ENCODE results near the gene LAMA2.

Gene LAMA2

DNA sequence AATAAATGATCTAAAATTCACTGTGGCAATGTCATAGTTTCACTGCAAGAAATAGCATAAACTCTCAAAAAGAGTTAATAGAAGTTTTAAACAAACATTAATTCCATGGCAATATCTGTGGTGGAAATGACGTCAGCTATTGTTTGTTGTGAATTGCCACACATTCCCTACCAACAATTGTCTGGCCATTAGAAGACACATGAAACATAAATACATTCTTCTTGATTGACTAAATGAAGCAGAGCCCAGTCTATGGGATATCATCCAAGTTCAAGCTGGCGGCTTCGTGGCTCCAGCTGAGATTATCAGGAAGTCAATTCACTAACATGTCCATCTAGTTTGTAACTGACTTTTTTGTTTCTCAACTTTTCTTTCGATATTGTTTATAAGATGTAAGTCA is 458.0 kb downstream of the LAMA2 start:
- TF ChIP-seq EZH2 (IDR thresholded peaks at IDR 0.05) (no peak), FOXP2 (optimal IDR thresholded peaks at IDR 0.05; ENCODE audit: control extremely low read depth, extremely low read length, insufficient read depth) (no peak), POLR2AphosphoS5 (IDR thresholded peaks at IDR 0.05; ENCODE audit: borderline replicate concordance, low read depth, low read length) (no peak)
- no peak overlapping the region for H3K27ac ChIP-seq
- no peak for DNase-seq (ENCODE audit: low read depth, low spot score)
- no peaks in the 10 kb centered on the region for H3K36me3 ChIP-seq (ENCODE audit: insufficient read depth, low read length)
- no peaks in the 10 kb centered on the region for H3K9me3 ChIP-seq (ENCODE audit: low read depth, low read length)
- H3K4me3 ChIP-seq: no peak overlapping the region
- H3K9ac ChIP-seq (ENCODE audit: insufficient read length): no peak overlapping the region

DNA sequence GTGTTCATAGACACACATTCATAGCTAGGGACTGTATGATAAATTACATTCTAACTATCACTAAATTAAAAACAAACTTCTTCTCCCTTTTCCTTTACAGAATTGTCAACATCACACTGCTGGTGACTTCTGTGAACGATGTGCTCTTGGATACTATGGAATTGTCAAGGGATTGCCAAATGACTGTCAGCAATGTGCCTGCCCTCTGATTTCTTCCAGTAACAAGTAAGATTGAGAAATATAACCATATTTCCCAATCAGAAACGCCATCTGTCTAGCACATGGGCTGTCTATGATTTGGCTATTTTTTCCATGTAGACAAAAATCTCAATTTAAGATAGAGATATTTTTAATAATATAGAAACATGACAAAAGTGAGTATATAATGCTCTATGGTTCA is 459.3 kb downstream of the LAMA2 start:
- TF ChIP-seq POLR2AphosphoS5 (IDR thresholded peaks at IDR 0.05; ENCODE audit: borderline replicate concordance, low read depth, low read length): no peak
- no peak for TF ChIP-seq FOXP2 (optimal IDR thresholded peaks at IDR 0.05; ENCODE audit: control extremely low read depth, extremely low read length, insufficient read depth)
- TF ChIP-seq EZH2 (IDR thresholded peaks at IDR 0.05): no peak
- no peak overlapping the region for H3K27ac ChIP-seq
- H3K4me3 ChIP-seq: no peak overlapping the region
- H3K9ac ChIP-seq (ENCODE audit: insufficient read length): no peak overlapping the region
- DNase-seq (ENCODE audit: low read depth, low spot score): no peak
- no peaks in the 10 kb centered on the region for H3K9me3 ChIP-seq (ENCODE audit: low read depth, low read length)
- no peaks in the 10 kb centered on the region for H3K36me3 ChIP-seq (ENCODE audit: insufficient read depth, low read length)

DNA sequence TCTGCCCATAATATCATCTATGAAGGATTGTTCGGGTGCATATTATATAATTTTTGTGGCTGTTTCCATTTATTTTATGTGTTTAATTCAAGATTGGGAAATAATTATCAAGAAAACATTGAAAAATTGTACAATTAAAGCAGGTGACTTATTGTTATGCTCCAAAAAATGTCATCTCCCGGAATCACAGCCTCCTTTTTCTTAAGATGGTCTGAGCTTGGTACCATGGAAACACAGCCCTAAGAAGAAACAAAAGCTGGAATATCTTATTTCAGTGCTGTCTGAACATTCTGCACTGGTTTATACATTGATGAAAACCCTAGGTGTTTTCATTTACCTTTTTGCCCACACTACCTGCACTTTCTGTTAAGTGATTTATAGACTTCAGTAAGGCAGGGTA is 459.9 kb downstream of the LAMA2 start:
- Histone ChIP-seq H3K4me3 (no peak overlapping the region), H3K9ac (ENCODE audit: insufficient read length) (no peak overlapping the region), H3K27ac (no peak overlapping the region), H3K9me3 (ENCODE audit: low read depth, low read length) (no peaks in the 10 kb centered on the region), H3K36me3 (ENCODE audit: insufficient read depth, low read length) (no peaks in the 10 kb centered on the region)
- DNase-seq (ENCODE audit: low read depth, low spot score): no peak
- no peak for TF ChIP-seq FOXP2 (optimal IDR thresholded peaks at IDR 0.05; ENCODE audit: control extremely low read depth, extremely low read length, insufficient read depth)
- no peak for TF ChIP-seq EZH2 (IDR thresholded peaks at IDR 0.05)
- no peak for TF ChIP-seq POLR2AphosphoS5 (IDR thresholded peaks at IDR 0.05; ENCODE audit: borderline replicate concordance, low read depth, low read length)

DNA sequence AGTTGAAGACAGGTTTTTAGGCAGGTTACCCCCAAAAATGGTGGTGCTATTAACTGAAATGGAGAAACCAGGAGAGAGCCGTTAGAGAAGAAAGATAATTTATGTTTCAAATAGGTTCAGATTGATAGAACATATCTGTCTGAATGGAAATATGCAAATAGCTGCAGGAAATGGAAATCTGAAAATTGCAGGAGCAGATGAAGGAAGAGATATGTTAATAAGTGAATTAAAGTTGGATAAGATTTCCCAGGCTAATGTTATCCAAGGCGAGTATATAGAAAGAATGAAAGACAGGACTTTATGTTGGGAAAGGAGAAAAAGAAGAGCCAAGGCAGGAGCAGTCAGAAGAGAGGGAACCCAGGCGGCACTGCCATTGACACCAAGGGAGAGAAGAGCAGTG is 461.4 kb downstream of the LAMA2 start:
- DNase-seq (ENCODE audit: low read depth, low spot score): no peak
- TF ChIP-seq POLR2AphosphoS5 (IDR thresholded peaks at IDR 0.05; ENCODE audit: borderline replicate concordance, low read depth, low read length) (no peak), EZH2 (IDR thresholded peaks at IDR 0.05) (no peak), FOXP2 (optimal IDR thresholded peaks at IDR 0.05; ENCODE audit: control extremely low read depth, extremely low read length, insufficient read depth) (no peak)
- H3K9ac ChIP-seq (ENCODE audit: insufficient read length): no peak overlapping the region
- no peak overlapping the region for H3K4me3 ChIP-seq
- no peak overlapping the region for H3K27ac ChIP-seq
- H3K9me3 ChIP-seq (ENCODE audit: low read depth, low read length): no peaks in the 10 kb centered on the region
- H3K36me3 ChIP-seq (ENCODE audit: insufficient read depth, low read length): no peaks in the 10 kb centered on the region

DNA sequence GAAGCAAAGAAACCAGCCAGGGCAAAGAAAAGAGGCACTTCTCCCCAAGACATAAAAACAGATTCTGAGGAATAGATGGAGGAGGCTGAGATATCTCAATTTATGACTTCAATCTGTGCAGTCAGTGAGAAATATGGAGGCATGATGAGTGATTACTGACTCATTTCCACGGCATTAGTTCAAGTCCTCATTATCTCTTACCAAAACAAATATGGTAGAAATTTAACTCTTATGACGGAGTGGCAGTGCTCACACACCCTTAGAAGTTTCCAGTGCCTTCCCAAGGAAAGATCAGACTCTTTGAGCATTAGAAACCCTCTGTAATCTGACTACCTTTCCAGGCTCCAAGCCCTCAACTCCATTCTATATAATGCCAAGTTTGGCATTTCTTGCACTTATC is 463.0 kb downstream of the LAMA2 start:
- H3K36me3 ChIP-seq (ENCODE audit: insufficient read depth, low read length): no peaks in the 10 kb centered on the region
- no peak overlapping the region for H3K4me3 ChIP-seq
- DNase-seq (ENCODE audit: low read depth, low spot score): no peak
- H3K27ac ChIP-seq: no peak overlapping the region
- H3K9ac ChIP-seq (ENCODE audit: insufficient read length): no peak overlapping the region
- no peaks in the 10 kb centered on the region for H3K9me3 ChIP-seq (ENCODE audit: low read depth, low read length)
- TF ChIP-seq FOXP2 (optimal IDR thresholded peaks at IDR 0.05; ENCODE audit: control extremely low read depth, extremely low read length, insufficient read depth): no peak

DNA sequence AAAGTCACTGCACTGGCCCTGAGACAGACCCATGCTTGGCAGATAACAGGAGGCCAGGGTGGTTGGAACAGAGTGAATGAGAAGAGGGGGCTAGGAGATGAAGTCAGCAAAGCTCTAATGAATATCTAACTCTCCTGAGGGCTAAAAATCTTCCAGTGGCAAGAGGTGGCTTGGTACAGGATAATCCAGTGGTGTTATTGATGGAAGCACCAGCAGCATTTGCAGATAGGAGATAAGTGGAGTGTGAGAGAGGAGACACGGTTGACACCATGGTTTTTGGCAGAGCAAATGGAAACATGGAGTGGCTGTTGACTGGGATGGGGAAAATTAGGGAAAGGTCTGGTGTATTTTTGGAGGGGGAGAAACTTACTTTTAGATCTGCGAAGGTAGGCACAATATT is 464.0 kb downstream of the LAMA2 start:
- no peak overlapping the region for H3K9ac ChIP-seq (ENCODE audit: insufficient read length)
- no peaks in the 10 kb centered on the region for H3K9me3 ChIP-seq (ENCODE audit: low read depth, low read length)
- DNase-seq (ENCODE audit: low read depth, low spot score): no peak
- H3K4me3 ChIP-seq: no peak overlapping the region
- H3K36me3 ChIP-seq (ENCODE audit: insufficient read depth, low read length): no peaks in the 10 kb centered on the region
- TF ChIP-seq FOXP2 (optimal IDR thresholded peaks at IDR 0.05; ENCODE audit: control extremely low read depth, extremely low read length, insufficient read depth) (no peak), EZH2 (IDR thresholded peaks at IDR 0.05) (no peak), POLR2AphosphoS5 (IDR thresholded peaks at IDR 0.05; ENCODE audit: borderline replicate concordance, low read depth, low read length) (no peak)
- H3K27ac ChIP-seq: no peak overlapping the region

DNA sequence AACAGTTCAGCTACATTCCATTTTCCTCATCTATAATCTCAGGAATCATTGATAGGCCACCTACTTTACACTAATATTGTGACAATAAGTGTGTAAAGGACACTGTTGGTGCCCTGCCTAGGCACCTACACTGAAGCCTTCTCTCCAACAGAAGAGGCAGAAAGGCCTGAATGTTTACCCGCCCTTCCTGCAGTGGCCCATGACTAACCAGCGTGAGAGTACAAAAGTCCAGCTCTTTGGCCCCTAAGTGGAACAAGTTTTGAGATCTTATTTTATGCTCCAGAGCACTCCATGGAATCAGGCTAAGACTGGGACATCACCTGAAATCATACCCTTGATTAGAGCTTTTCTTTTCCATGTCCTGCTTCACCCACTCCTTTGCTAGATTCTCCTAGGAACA is 467.3 kb downstream of the LAMA2 start:
- H3K9me3 ChIP-seq (ENCODE audit: low read depth, low read length): no peaks in the 10 kb centered on the region
- no peak for DNase-seq (ENCODE audit: low read depth, low spot score)
- H3K9ac ChIP-seq (ENCODE audit: insufficient read length): no peak overlapping the region

DNA sequence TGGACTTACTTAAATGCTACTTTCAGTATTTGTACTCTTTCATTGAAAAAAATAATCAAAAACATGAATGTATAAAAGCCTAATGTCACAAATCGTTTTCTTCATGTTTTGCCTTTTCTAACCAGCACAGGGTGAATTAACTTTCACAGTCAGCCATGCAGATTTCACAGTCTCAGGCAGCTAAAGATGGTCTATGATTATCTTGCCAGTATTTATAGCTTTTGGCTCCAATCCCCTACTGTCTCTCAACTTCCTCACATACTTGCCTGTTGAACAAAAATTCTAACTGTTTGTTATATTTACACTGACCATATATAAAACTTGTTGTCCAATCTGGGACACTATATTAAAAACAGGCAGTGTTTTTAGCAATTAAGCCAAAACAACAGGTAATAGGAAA is 468.9 kb downstream of the LAMA2 start:
- no peak overlapping the region for H3K4me3 ChIP-seq
- H3K9ac ChIP-seq (ENCODE audit: insufficient read length): no peak overlapping the region
- H3K9me3 ChIP-seq (ENCODE audit: low read depth, low read length): no peaks in the 10 kb centered on the region
- TF ChIP-seq POLR2AphosphoS5 (IDR thresholded peaks at IDR 0.05; ENCODE audit: borderline replicate concordance, low read depth, low read length) (no peak), FOXP2 (optimal IDR thresholded peaks at IDR 0.05; ENCODE audit: control extremely low read depth, extremely low read length, insufficient read depth) (no peak)
- H3K36me3 ChIP-seq (ENCODE audit: insufficient read depth, low read length): no peaks in the 10 kb centered on the region
- no peak for DNase-seq (ENCODE audit: low read depth, low spot score)
- no peak overlapping the region for H3K27ac ChIP-seq

More for the DNA sequence above, 467.3 kb downstream of the LAMA2 start:
- TF ChIP-seq EZH2 (IDR thresholded peaks at IDR 0.05) (no peak), POLR2AphosphoS5 (IDR thresholded peaks at IDR 0.05; ENCODE audit: borderline replicate concordance, low read depth, low read length) (no peak), FOXP2 (optimal IDR thresholded peaks at IDR 0.05; ENCODE audit: control extremely low read depth, extremely low read length, insufficient read depth) (no peak)
- no peak overlapping the region for H3K27ac ChIP-seq
- no peaks in the 10 kb centered on the region for H3K36me3 ChIP-seq (ENCODE audit: insufficient read depth, low read length)
- H3K4me3 ChIP-seq: no peak overlapping the region

DNA sequence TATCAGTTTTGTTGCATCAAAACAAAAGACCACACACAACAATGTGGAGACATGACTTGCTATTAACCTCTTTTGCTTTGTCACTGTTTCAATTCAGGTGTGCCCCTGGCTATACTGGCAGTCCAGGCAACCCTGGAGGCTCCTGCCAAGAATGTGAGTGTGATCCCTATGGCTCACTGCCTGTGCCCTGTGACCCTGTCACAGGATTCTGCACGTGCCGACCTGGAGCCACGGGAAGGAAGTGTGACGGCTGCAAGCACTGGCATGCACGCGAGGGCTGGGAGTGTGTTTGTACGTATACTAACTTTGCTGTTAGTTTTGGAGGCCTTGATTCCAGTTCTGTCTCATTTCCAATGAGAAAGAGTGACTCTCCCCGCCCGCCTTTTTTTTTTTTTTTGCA is 470.1 kb downstream of the LAMA2 start:
- no peak for DNase-seq (ENCODE audit: low read depth, low spot score)
- Histone ChIP-seq H3K9ac (ENCODE audit: insufficient read length) (no peak overlapping the region), H3K36me3 (ENCODE audit: insufficient read depth, low read length) (no peaks in the 10 kb centered on the region), H3K27ac (no peak overlapping the region), H3K4me3 (no peak overlapping the region), H3K9me3 (ENCODE audit: low read depth, low read length) (no peaks in the 10 kb centered on the region)
- no peak for TF ChIP-seq EZH2 (IDR thresholded peaks at IDR 0.05)
- TF ChIP-seq FOXP2 (optimal IDR thresholded peaks at IDR 0.05; ENCODE audit: control extremely low read depth, extremely low read length, insufficient read depth): no peak
- no peak for TF ChIP-seq POLR2AphosphoS5 (IDR thresholded peaks at IDR 0.05; ENCODE audit: borderline replicate concordance, low read depth, low read length)

All from SK-N-MC (cell line).